Loucy (cell line): Measurements from ENCODE around the gene CSPG5.
A peak's percentile ranks its signal among the peaks of the same experiment; 100 is the strongest.

Experiments
- H2AFZ ChIP-seq: fragments of 200-600 bp; sonication (generic); 2 replicates; pipeline ENCODE4 v1.6.0; 2016; ENCODE audit warnings: antibody characterized with exemption, mild to moderate bottlenecking, low read length, moderate library complexity
- H3F3A ChIP-seq: fragments of 200-600 bp; 2 replicates; pipeline ENCODE4 v1.6.0; 2016; ENCODE audit warnings: antibody characterized with exemption, low read depth, mild to moderate bottlenecking
- H3K27me3 ChIP-seq: fragments of 200-600 bp; sonication (generic); 2 replicates; pipeline ENCODE4 v1.6.1; 2014; ENCODE audit warnings: low read length, mild to moderate bottlenecking; ENCODE audit not compliant: insufficient read depth, poor library complexity, severe bottlenecking
- H3K36me3 ChIP-seq: fragments of 200-600 bp; sonication (generic); 2 replicates; pipeline ENCODE4 v1.6.1; 2016; ENCODE audit warnings: low read length; ENCODE audit not compliant: insufficient read depth
- H3K4me1 ChIP-seq: fragments of 200-600 bp; sonication (generic); 2 replicates; pipeline ENCODE4 v1.5.1; 2014; ENCODE audit warnings: low read length, mild to moderate bottlenecking; ENCODE audit not compliant: insufficient read depth, poor library complexity, severe bottlenecking
- H3K4me2 ChIP-seq: fragments of 200-600 bp; sonication (generic); 2 replicates; pipeline ENCODE4 v1.6.0; 2014; ENCODE audit warnings: antibody characterized with exemption, low read length, low read depth, mild to moderate bottlenecking; ENCODE audit not compliant: poor library complexity, severe bottlenecking
- H3K4me3 ChIP-seq: fragments of 200-600 bp; sonication (generic); 2 replicates; pipeline ENCODE4 v1.5.1; 2014; ENCODE audit warnings: low read length, mild to moderate bottlenecking, mixed read lengths; ENCODE audit not compliant: poor library complexity, severe bottlenecking
- H3K79me2 ChIP-seq: fragments of 200-600 bp; sonication (generic); 2 replicates; pipeline ENCODE4 v1.6.1; 2014; ENCODE audit warnings: low read length; ENCODE audit not compliant: insufficient read depth
- H3K9ac ChIP-seq: fragments of 200-600 bp; sonication (generic); 2 replicates; pipeline ENCODE4 v1.6.0; 2014; ENCODE audit warnings: mild to moderate bottlenecking, low read depth, low read length, moderate library complexity; ENCODE audit not compliant: poor library complexity, severe bottlenecking
- H3K9me2 ChIP-seq: fragments of 200-600 bp; sonication (generic); replicated peaks from 2 replicates; pipeline ENCODE4 v1.6.1; 2016; ENCODE audit warnings: low read depth, low read length, mixed read lengths
- H3K9me3 ChIP-seq: fragments of 200-600 bp; sonication (generic); 2 replicates; pipeline ENCODE4 v1.6.1; 2014; ENCODE audit warnings: mild to moderate bottlenecking, antibody characterized with exemption, low read length, low read depth; ENCODE audit not compliant: insufficient read depth
- H4K20me1 ChIP-seq: fragments of 200-600 bp; sonication (generic); 2 replicates; pipeline ENCODE4 v1.6.0; 2014; ENCODE audit warnings: antibody characterized with exemption, low read length, mild to moderate bottlenecking; ENCODE audit not compliant: insufficient read depth, poor library complexity, severe bottlenecking
- EZH2phosphoT487 ChIP-seq: fragments of 200-600 bp; IDR thresholded peaks from 2 replicates; pipeline ENCODE4 v1.6.1; 2018; ENCODE audit warnings: antibody characterized with exemption, mild to moderate bottlenecking, moderate library complexity, borderline replicate concordance
- TF ChIP-seq, protein P1 (sequence below): fragments of 200-600 bp; sonication (generic); conservative IDR thresholded peaks from 2 replicates; pipeline ENCODE4 v1.5.1; 2014; ENCODE audit warnings: mild to moderate bottlenecking, antibody characterized with exemption, low read length

Gene CSPG5

DNA sequence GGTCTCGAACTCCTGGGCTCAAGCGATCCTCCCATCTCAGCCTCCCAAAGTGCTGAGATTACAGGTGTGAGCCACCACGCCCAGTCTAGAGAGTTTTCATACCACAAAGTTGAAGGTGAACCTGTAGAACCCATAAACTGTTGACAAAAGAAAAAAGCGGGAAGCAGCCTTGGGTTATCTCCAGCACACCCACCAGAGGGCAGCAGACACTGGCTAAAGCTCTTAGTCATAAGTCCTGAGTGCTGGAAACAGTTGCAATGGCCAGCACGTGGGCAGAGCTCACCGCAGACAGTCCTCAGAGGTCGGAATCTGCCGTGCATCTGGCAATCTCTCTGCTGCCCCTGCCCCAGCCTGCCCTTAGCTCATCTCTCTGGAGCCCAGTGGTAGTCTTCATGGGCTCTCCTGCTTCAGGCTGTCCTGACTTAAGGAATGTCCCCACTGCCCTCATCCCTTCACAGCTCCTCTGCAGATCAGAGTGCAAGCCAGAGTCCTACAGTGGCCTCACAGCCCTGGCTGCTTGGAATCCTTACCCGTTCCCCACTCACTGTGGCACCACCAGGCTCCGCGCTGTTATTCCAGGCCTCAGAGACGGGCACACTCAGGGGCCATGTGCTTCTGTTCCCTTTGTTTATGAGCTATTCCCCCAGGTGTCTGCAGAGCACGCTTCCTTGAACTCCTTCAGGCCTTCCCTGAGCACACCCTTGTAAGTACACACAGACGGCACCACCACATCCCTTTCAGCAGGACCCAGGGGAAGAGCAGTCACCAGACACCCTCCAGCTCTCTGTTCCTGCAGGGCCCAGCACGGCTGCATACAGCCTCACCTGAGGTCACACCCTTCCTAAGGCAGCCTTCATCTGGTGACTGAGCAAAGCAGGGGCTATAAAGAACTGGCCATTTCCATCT, 56.3 kb downstream of the CSPG5 start:
- TF ChIP-seq, protein P1, sequence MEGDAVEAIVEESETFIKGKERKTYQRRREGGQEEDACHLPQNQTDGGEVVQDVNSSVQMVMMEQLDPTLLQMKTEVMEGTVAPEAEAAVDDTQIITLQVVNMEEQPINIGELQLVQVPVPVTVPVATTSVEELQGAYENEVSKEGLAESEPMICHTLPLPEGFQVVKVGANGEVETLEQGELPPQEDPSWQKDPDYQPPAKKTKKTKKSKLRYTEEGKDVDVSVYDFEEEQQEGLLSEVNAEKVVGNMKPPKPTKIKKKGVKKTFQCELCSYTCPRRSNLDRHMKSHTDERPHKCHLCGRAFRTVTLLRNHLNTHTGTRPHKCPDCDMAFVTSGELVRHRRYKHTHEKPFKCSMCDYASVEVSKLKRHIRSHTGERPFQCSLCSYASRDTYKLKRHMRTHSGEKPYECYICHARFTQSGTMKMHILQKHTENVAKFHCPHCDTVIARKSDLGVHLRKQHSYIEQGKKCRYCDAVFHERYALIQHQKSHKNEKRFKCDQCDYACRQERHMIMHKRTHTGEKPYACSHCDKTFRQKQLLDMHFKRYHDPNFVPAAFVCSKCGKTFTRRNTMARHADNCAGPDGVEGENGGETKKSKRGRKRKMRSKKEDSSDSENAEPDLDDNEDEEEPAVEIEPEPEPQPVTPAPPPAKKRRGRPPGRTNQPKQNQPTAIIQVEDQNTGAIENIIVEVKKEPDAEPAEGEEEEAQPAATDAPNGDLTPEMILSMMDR = peak; percentile 87
- no peak for TF ChIP-seq EZH2phosphoT487
- H3K4me1 ChIP-seq = peaks cover 4% of the 10 kb centered on the region
- no peak overlapping the region for H3K4me3 ChIP-seq
- peak overlapping the region; percentile 50 for H3K9ac ChIP-seq
- H2AFZ ChIP-seq = peak overlapping the region; percentile 93
- H3K4me2 ChIP-seq = peak overlapping the region; percentile 23
- no peaks in the 10 kb centered on the region for H3K9me2 ChIP-seq
- no peaks in the 10 kb centered on the region for H3K9me3 ChIP-seq
- no peaks in the 10 kb centered on the region for H3K36me3 ChIP-seq
- no peaks in the 10 kb centered on the region for H3K27me3 ChIP-seq
- no peaks in the 10 kb centered on the region for H4K20me1 ChIP-seq
- no peaks in the 10 kb centered on the region for H3F3A ChIP-seq
- no peaks in the 10 kb centered on the region for H3K79me2 ChIP-seq

DNA sequence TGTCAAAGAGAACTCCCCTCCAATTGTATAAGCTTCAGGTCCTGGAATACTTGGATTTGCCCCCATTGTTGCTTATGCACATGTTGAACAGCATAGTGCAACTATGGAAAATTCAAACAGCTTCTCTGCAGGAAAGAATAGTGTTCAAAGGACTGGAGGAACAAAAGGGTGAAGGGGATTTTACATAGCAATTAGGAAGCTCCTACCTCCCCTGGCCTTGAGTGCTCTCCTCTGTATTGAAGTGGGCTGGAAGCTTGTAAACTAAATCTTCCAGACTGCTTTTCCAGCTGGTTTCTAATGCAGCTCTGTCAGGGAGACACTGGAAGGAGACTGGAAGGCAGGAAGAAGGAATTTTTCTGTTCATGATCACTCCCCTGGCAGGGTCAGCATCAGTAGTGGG, 57.9 kb downstream of the CSPG5 start:
- no peaks in the 10 kb centered on the region for H3K9me3 ChIP-seq
- H3K27me3 ChIP-seq = no peaks in the 10 kb centered on the region
- no peaks in the 10 kb centered on the region for H3K9me2 ChIP-seq
- H3K79me2 ChIP-seq = no peaks in the 10 kb centered on the region
- no peaks in the 10 kb centered on the region for H4K20me1 ChIP-seq
- H3F3A ChIP-seq = 0 out of 2 replicates have a peak, but pooled peaks cover under 1% of the 10 kb centered on the region
- H3K4me2 ChIP-seq = no peak overlapping the region
- H3K4me1 ChIP-seq = peaks cover 4% of the 10 kb centered on the region
- no peak overlapping the region for H3K4me3 ChIP-seq
- no peaks in the 10 kb centered on the region for H3K36me3 ChIP-seq
- peak overlapping the region; percentile 39 for H2AFZ ChIP-seq
- TF ChIP-seq, protein P1 = no peak
- no peak for TF ChIP-seq EZH2phosphoT487
- no peak overlapping the region for H3K9ac ChIP-seq

DNA sequence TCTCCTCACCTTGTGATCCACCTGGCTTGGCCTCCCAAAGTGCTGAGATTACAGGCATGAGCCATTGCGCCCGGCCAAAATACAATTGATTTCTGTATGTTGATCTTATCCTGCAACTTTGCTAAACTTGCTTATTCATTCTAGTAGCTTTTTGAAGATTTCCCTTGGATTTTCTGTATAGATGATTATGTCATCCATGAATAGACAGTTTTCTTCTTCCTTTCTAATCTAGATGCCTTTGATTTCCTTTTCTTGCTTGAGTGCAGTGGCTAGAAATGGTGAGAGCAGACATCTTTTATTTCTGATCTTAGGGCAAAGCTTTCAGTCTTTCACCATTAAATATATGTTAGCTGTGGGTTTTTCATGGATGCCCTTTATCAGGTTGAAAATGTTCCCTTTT, 60.7 kb downstream of the CSPG5 start:
- H3F3A ChIP-seq = 0 out of 2 replicates have a peak, but pooled peaks cover 5% of the 10 kb centered on the region
- H4K20me1 ChIP-seq = no peaks in the 10 kb centered on the region
- TF ChIP-seq, protein P1 = no peak
- no peak for TF ChIP-seq EZH2phosphoT487
- H3K9ac ChIP-seq = no peak overlapping the region
- no peaks in the 10 kb centered on the region for H3K9me2 ChIP-seq
- no peaks in the 10 kb centered on the region for H3K27me3 ChIP-seq
- peaks cover 4% of the 10 kb centered on the region for H3K4me1 ChIP-seq
- no peak overlapping the region for H3K4me2 ChIP-seq
- no peak overlapping the region for H3K4me3 ChIP-seq
- no peaks in the 10 kb centered on the region for H3K36me3 ChIP-seq
- H3K9me3 ChIP-seq = no peaks in the 10 kb centered on the region
- H3K79me2 ChIP-seq = peaks cover 2% of the 10 kb centered on the region; the same call in 1 of the 2 replicates
- no peak overlapping the region for H2AFZ ChIP-seq
